Measurements from ENCODE around the gene MIOS. TPM values are rescaled to one million over a fixed set of nuclear protein-coding genes. Genes with fewer than 3 reads are reported as not detected.
"Not testable (repeated sequence)": the region's sequence is repeated elsewhere in the genome, so short reads cannot be mapped to it uniquely, and the experiment has no call there.

The MIOS gene
- polyA plus RNA-seq, 2 of the 4 experiments (the other 2 are of a cell fraction) = 19.1 to 49.1 TPM

DNA sequence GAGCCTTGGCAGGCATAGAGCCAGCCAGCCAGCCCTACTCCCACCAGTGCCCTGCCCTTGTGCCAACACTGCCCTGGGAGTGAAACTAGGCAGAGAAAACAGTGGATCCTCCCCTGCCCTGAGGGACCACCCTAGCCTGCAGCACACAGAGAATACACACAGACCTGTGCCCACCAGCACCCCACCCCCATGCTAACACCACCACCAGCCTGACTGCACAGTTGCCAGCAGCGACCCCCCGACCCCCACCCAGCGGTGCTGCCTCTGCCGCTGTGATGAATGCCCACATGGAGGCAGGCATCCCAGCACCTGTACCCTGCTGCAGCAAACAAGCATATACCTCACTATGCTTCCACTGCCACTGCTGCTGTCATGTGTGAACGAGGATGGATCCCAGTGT, 9.4 kb upstream of the MIOS start (continued):
- no peak for TF ChIP-seq ZFP36 (IDR thresholded peaks at IDR 0.05; ENCODE audit: borderline replicate concordance, partially characterized antibody)
- no peak for TF ChIP-seq KDM1A (IDR thresholded peaks at IDR 0.05; ENCODE audit: low read depth)
- TF ChIP-seq JUN (IDR thresholded peaks at IDR 0.05) = no peak

DNA sequence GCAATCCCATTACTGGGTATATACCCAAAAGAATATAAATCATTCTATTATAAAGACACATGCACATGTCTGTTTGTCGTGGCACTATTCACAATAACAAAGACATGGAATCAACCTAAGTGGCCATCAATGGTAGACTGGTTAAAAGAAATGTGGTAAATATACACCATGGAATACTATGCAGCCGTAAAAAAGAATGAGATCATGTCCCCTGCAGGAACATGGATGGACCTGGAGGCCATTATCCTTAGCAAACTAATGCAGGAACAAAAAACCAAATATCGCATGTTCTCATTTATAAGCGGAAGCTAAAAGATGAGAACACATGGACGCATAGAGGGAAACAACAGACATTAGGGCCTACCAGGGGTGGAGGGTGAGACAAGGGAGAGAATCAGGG, 5.1 kb upstream of the MIOS start:
- WGBS (ENCODE audit: missing lambda C conversion rate) = 75% methylated on average over 5 of the region's 5 CpGs
- H3K4me3 ChIP-seq; ATAC-seq; H3K27ac ChIP-seq; POLR2A ChIA-PET; DNase-seq (ENCODE audit: low read depth in 1 of 2, low spot score in 1 of 2); H3K4me2 ChIP-seq; FAIRE-seq: not testable (repeated sequence)
- Histone ChIP-seq H3K9me3 (peaks cover 15% of the 10 kb centered on the region; the same call in 2 of the 3 replicates), H3K4me1 (peaks cover 24% of the 10 kb centered on the region)
- CTCF ChIA-PET = interaction anchor here (1.2 kb wide), 1 partner anchor 138 kb away, joined by 3 read pairs; no protein-coding TSS in a partner anchor

- peaks cover 24% of the 10 kb centered on the region for H3K4me1 ChIP-seq
- peaks cover 15% of the 10 kb centered on the region; the same call in 2 of the 3 replicates for H3K9me3 ChIP-seq
- WGBS (ENCODE audit: missing lambda C conversion rate) = 80% methylated on average over 3 of the region's 3 CpGs
- no peak for FAIRE-seq
- ATAC-seq = no peak
- ChIA-PET POLR2A (no interaction called here), CTCF (interaction anchor here (1.2 kb wide), 1 partner anchor 139 kb away, joined by 3 read pairs; no protein-coding TSS in a partner anchor)
- H3K27ac ChIP-seq = no peak overlapping the region
- DNase-seq (ENCODE audit: low read depth in 1 of 2, low spot score in 1 of 2) = no peak
- no peak overlapping the region for H3K4me2 ChIP-seq
- no peak overlapping the region for H3K4me3 ChIP-seq
- TF ChIP-seq PHF8 (IDR thresholded peaks at IDR 0.05; ENCODE audit: borderline replicate concordance, low read depth) = no peak
- no peak for TF ChIP-seq TP53 (CRISPR knock-in tag; IDR thresholded peaks at IDR 0.05)
- TF ChIP-seq HOXA7 (CRISPR knock-in tag; IDR thresholded peaks at IDR 0.05) = no peak
- no peak for TF ChIP-seq NR3C1 (IDR thresholded peaks at IDR 0.05)
- TF ChIP-seq FOSB (CRISPR knock-in tag; IDR thresholded peaks at IDR 0.05) = no peak
- TF ChIP-seq, protein P1, sequence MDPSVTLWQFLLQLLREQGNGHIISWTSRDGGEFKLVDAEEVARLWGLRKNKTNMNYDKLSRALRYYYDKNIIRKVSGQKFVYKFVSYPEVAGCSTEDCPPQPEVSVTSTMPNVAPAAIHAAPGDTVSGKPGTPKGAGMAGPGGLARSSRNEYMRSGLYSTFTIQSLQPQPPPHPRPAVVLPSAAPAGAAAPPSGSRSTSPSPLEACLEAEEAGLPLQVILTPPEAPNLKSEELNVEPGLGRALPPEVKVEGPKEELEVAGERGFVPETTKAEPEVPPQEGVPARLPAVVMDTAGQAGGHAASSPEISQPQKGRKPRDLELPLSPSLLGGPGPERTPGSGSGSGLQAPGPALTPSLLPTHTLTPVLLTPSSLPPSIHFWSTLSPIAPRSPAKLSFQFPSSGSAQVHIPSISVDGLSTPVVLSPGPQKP (IDR thresholded peaks at IDR 0.05; ENCODE audit: low read depth, low read length) = no peak
- TF ChIP-seq CBX8 (IDR thresholded peaks at IDR 0.05) = no peak
- TF ChIP-seq EHF (CRISPR knock-in tag; IDR thresholded peaks at IDR 0.05) = no peak
- no peak for TF ChIP-seq BHLHE40 (IDR thresholded peaks at IDR 0.05; ENCODE audit: low read depth, low read length)
- TF ChIP-seq RAD21 (conservative IDR thresholded peaks at IDR 0.05 in 1 of 2, IDR thresholded peaks at IDR 0.05 in 1 of 2) = no peak
- no peak for TF ChIP-seq JUNB (IDR thresholded peaks at IDR 0.05)
- TF ChIP-seq, protein P2, sequence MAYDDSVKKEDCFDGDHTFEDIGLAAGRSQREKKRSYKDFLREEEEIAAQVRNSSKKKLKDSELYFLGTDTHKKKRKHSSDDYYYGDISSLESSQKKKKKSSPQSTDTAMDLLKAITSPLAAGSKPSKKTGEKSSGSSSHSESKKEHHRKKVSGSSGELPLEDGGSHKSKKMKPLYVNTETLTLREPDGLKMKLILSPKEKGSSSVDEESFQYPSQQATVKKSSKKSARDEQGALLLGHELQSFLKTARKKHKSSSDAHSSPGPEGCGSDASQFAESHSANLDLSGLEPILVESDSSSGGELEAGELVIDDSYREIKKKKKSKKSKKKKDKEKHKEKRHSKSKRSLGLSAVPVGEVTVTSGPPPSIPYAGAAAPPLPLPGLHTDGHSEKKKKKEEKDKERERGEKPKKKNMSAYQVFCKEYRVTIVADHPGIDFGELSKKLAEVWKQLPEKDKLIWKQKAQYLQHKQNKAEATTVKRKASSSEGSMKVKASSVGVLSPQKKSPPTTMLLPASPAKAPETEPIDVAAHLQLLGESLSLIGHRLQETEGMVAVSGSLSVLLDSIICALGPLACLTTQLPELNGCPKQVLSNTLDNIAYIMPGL (CRISPR knock-in tag; IDR thresholded peaks at IDR 0.05; ENCODE audit: borderline replicate concordance) = no peak
- no peak for TF ChIP-seq FOXS1 (CRISPR knock-in tag; IDR thresholded peaks at IDR 0.05)
- TF ChIP-seq HDAC2 (IDR thresholded peaks at IDR 0.05) = no peak
- TF ChIP-seq CBX2 (IDR thresholded peaks at IDR 0.05; ENCODE audit: borderline replicate concordance, low read depth) = no peak
- TF ChIP-seq RARB (CRISPR knock-in tag; IDR thresholded peaks at IDR 0.05) = no peak
- TF ChIP-seq CHD4 (IDR thresholded peaks at IDR 0.05; ENCODE audit: borderline replicate concordance) = no peak
Measured at GRCh38 chr7:7562736-7563135, 3.9 kb upstream of the MIOS start.

DNA sequence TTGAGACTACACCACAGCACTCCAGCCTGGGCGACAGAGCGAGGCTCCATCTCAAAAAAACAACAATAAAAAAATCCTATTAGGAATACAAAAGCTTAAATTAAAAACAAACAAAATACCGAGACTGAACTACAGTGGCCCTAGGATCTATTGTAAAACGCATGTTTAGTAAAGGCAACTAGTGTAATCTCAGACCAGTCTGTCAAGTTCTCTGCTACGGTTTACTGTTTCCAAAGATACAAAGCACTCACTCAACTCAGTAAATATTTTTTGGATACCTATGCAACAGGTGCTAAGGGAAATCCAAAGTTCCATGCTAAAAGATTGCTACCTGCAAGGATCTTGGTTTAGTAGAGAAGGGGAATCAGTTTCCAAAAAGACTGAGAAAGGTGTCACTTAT, 3.4 kb upstream of the MIOS start:
- ATAC-seq (no peak), DNase-seq (ENCODE audit: low read depth in 1 of 2, low spot score in 1 of 2) (no peak), FAIRE-seq (no peak)
- no peak overlapping the region for H3K4me2 ChIP-seq
- H3K27ac ChIP-seq = no peak overlapping the region
- H3K9me3 ChIP-seq = peaks cover 15% of the 10 kb centered on the region; the same call in 2 of the 3 replicates
- POLR2A ChIA-PET = no interaction called here
- TF ChIP-seq KDM5A (IDR thresholded peaks at IDR 0.05) (no peak), MAZ (IDR thresholded peaks at IDR 0.05; ENCODE audit: borderline replicate concordance, low read depth, low read length) (no peak)
- no peak overlapping the region for H3K4me3 ChIP-seq
- CTCF ChIA-PET = interaction anchor here (1.2 to 2.1 kb wide), 3 partner anchors 139 to 733 kb away, joined by 3 to 10 read pairs (median 3); no protein-coding TSS in a partner anchor
- H3K4me1 ChIP-seq = peaks cover 29% of the 10 kb centered on the region
- 90% methylated on average over 5 of the region's 5 CpGs for WGBS (ENCODE audit: missing lambda C conversion rate)

Measured in A549 (cell line).